ENCODE measurements around the gene KRTCAP3. TPM values are rescaled to one million over a fixed set of nuclear protein-coding genes. Genes with fewer than 3 reads are reported as not detected.

KRTCAP3 gene, protein sequence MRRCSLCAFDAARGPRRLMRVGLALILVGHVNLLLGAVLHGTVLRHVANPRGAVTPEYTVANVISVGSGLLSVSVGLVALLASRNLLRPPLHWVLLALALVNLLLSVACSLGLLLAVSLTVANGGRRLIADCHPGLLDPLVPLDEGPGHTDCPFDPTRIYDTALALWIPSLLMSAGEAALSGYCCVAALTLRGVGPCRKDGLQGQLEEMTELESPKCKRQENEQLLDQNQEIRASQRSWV
- polyA plus RNA-seq (2012; ENCODE audit: insufficient read depth, insufficient read length, low read depth): 1.8 TPM

DNA sequence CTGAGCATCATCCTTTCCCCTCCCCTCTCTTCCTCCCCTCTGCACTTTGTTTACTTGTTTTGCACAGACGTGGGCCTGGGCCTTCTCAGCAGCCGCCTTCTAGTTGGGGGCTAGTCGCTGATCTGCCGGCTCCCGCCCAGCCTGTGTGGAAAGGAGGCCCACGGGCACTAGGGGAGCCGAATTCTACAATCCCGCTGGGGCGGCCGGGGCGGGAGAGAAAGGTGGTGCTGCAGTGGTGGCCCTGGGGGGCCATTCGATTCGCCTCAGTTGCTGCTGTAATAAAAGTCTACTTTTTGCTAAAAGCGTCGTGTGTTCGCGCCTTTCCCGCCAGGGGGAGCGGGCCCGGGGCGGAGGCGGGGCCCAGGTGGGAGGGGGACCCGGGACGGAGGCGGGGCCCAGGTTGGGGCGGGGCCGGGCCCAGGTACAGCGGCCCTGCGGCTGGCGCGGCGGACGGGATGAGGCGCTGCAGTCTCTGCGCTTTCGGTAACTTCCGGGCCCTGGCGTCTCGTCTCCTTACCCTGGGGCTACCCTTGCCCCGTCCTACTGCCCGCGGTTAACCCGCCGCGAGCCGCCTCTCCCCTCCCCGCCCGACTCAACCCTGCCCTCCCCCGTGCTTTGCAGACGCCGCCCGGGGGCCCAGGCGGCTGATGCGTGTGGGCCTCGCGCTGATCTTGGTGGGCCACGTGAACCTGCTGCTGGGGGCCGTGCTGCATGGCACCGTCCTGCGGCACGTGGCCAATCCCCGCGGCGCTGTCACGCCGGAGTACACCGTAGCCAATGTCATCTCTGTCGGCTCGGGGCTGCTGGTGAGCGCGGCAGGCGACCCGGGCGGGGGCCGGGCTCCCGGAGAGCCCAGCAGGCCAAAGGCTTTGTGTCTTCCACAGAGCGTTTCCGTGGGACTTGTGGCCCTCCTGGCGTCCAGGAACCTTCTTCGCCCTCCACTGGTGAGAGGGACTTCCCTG lies at the start of gene KRTCAP3:
Gene KRTCAP3, plus strand, starts transcription at position 424 of the 962 bp plus-strand sequence. Its CDS starts 32 bp downstream, at position 456.
- Histone ChIP-seq H3K9me3 (no peaks in the 10 kb centered on the region), H3K27me3 (no peaks in the 10 kb centered on the region), H3K4me1 (no peaks in the 10 kb centered on the region), H3K4me3 (ENCODE audit: low read depth, low read length) (no peak within 1 kb of the TSS), H3K36me3 (peaks cover 34% of the 10 kb centered on the region)
- TF ChIP-seq, protein P1, sequence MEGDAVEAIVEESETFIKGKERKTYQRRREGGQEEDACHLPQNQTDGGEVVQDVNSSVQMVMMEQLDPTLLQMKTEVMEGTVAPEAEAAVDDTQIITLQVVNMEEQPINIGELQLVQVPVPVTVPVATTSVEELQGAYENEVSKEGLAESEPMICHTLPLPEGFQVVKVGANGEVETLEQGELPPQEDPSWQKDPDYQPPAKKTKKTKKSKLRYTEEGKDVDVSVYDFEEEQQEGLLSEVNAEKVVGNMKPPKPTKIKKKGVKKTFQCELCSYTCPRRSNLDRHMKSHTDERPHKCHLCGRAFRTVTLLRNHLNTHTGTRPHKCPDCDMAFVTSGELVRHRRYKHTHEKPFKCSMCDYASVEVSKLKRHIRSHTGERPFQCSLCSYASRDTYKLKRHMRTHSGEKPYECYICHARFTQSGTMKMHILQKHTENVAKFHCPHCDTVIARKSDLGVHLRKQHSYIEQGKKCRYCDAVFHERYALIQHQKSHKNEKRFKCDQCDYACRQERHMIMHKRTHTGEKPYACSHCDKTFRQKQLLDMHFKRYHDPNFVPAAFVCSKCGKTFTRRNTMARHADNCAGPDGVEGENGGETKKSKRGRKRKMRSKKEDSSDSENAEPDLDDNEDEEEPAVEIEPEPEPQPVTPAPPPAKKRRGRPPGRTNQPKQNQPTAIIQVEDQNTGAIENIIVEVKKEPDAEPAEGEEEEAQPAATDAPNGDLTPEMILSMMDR (IDR thresholded peaks at IDR 0.05; ENCODE audit: low read depth, low read length): no peak
- no peak for DNase-seq

DNA sequence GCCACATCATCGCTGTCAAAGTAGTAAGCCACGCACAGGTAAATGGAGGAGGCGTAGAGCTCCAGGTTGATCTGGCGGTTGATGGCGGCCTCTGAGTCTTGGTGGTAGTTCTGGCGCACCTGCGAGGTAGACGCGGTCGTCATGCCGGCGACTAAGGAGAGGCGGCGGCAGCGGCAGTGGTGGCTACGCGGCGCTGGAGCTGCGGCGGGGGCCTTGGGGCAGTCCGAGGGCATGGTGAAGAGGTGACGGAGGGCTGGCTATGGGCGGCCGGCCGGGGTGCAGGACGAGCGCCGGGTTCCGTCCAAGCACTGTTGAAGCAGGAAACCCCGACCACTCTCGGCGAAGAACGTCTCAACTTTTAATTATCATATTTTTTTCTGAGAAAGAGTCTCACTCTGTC lies 49.0 kb upstream of the KRTCAP3 start:
- H3K36me3 ChIP-seq: peaks cover 24% of the 10 kb centered on the region
- TF ChIP-seq, protein P1 (IDR thresholded peaks at IDR 0.05; ENCODE audit: low read depth, low read length): no peak
- no peak for DNase-seq
- H3K4me1 ChIP-seq: no peaks in the 10 kb centered on the region
- H3K27me3 ChIP-seq: no peaks in the 10 kb centered on the region
- H3K9me3 ChIP-seq: no peaks in the 10 kb centered on the region
- no peak overlapping the region for H3K4me3 ChIP-seq (ENCODE audit: low read depth, low read length)

DNA sequence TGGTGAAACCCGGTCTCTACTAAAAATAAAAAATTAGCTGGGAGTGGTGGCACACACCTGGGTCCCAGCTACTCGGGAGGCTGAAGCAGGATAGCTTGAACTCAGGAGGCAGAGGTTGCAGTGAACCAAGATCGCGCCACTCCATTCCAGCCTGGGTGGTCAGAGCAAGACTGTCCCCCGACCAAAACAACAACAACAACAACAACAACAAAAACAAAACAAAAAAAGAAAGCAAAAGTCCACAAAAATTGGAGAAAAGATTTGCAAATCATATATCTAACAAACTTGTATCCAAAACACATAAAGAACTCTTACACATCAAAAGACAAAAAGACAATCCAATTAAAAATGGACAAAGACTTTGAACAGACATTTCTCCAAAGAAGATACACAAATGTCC lies 43.2 kb upstream of the KRTCAP3 start:
- no peaks in the 10 kb centered on the region for H3K9me3 ChIP-seq
- peaks cover 23% of the 10 kb centered on the region for H3K36me3 ChIP-seq
- TF ChIP-seq, protein P1 (IDR thresholded peaks at IDR 0.05; ENCODE audit: low read depth, low read length): no peak
- H3K4me1 ChIP-seq: no peaks in the 10 kb centered on the region
- no peak for DNase-seq
- H3K4me3 ChIP-seq (ENCODE audit: low read depth, low read length): no peak overlapping the region
- H3K27me3 ChIP-seq: no peaks in the 10 kb centered on the region

DNA sequence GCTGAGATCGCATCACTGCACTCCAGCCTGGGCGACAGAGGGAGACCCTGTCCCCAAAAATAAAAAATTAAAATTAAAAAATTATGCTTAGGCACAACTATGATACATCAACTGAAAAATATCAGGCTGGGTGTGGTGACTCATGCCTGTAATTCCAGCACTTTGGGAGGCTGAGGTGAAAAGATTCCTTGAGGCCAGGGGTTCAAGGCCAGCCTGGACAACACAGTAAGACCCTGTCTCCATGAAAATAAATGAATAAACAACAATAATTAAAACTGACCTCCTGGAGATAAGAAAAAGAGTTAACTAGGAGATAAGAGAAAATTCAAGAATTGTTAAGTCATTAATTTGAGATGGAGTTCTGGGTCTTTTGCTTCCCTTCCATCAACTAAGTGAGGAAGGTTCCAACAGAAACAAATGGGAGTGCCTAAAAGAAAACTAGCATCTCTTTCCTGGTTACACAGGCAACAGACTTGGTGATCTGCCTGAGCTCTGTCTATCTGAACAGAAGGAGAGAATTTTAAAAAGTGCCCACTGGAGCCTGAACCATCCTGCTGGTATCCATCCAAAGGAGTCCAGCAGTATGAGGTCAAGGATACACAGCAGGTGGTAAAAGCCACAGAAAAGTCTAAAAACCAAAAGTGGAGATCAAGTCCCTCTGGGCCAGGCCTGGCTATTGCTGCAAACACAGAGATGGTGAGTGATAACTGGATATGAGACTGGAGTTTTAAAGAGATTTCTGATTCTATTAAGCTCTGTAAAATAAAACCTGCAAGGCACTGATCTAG lies 41.6 kb upstream of the KRTCAP3 start:
- no peaks in the 10 kb centered on the region for H3K27me3 ChIP-seq
- no peak for DNase-seq
- peaks cover 23% of the 10 kb centered on the region for H3K36me3 ChIP-seq
- no peaks in the 10 kb centered on the region for H3K4me1 ChIP-seq
- TF ChIP-seq, protein P1 (IDR thresholded peaks at IDR 0.05; ENCODE audit: low read depth, low read length): no peak
- H3K4me3 ChIP-seq (ENCODE audit: low read depth, low read length): no peak overlapping the region
- no peaks in the 10 kb centered on the region for H3K9me3 ChIP-seq

DNA sequence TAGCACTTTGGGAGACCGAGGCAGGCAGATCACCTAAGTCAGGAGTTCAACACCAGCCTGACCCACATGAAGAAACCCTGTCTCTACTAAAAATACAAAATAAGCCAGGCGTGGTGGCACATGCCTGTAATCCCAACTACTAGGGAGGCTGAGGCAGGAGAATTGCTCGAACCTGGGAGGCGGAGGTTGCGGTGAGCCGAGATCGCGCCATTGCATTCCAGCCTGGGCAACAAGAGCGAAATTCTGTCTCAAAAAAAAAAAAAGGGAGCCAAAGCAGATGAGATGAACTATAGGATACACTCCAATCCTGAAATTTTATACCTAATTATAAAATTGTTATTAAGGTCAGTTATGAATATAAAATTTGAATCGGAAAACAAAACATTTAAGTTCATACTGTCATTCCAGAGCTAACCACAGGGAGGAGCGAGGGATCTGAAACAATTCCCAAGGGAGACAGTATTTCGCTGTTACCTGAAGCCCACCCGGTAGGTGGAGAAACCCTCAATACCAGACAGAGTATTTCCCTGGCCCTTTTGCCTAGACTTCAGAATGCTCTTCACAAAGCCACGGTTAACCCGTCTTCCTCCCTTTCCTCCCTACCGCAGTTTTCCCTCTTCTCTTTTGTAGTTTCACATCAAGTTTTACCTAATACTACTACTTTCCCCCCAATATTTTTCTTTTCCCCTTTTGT lies 34.2 kb upstream of the KRTCAP3 start:
- peak; percentile 51 for DNase-seq
- Histone ChIP-seq H3K27me3 (no peaks in the 10 kb centered on the region; the same call in 1 of the 2 replicates), H3K36me3 (peaks cover 13% of the 10 kb centered on the region), H3K4me1 (0 out of 2 replicates have a peak, but pooled peaks cover 3% of the 10 kb centered on the region), H3K9me3 (no peaks in the 10 kb centered on the region), H3K4me3 (ENCODE audit: low read depth, low read length) (peak overlapping the region; percentile 97)
- TF ChIP-seq, protein P1 (IDR thresholded peaks at IDR 0.05; ENCODE audit: low read depth, low read length): peak; percentile 81

Data from BE2C (cell line).